ENCODE data around the gene USP30.

Gene USP30

DNA sequence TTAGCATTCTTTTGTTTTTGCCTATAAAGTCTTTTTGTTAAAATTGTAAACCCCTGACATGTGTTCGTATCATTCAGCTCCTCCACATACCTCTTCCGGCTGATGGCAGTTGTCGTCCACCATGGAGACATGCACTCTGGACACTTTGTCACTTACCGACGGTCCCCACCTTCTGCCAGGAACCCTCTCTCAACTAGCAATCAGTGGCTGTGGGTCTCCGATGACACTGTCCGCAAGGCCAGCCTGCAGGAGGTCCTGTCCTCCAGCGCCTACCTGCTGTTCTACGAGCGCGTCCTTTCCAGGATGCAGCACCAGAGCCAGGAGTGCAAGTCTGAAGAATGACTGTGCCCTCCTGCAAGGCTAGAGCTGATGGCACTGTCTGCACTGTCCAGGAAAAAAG, 33.2 kb downstream of the USP30 start:
- H3K4me1 ChIP-seq (ENCODE audit: insufficient read depth, low read length) = no peaks in the 10 kb centered on the region
- no peak overlapping the region for H3K27ac ChIP-seq (ENCODE audit: low read length)
- H3K4me3 ChIP-seq (ENCODE audit: low read length) = no peak overlapping the region
- H3K27me3 ChIP-seq (ENCODE audit: insufficient read depth, low read length) = no peaks in the 10 kb centered on the region
- H3K9ac ChIP-seq (ENCODE audit: low read depth, low read length) = no peak overlapping the region
- no peaks in the 10 kb centered on the region for H3K9me3 ChIP-seq (ENCODE audit: insufficient read depth, low read depth, low read length)
- H3K36me3 ChIP-seq (ENCODE audit: insufficient read depth, low read depth, low read length) = peaks cover 51% of the 10 kb centered on the region

DNA sequence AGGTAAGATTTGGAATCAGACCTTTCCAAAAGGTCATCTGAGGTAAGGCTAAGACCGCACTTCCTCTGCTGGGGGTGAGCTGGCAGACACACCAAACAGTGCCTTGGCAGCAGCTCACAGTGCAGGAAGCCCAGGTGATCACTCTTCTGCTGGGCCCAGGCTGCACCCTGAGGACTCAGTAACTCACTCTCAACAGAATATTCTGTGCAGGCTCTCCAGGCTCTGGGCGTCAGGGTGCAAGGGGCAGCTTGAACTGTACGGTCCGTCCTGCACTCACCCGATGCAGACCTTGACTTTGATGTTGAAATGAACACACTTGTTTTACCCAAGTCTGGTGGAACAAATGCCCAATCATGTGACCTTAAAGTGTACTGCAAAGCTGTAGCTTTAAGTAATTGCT, 34.9 kb downstream of the USP30 start:
- Histone ChIP-seq H3K4me3 (ENCODE audit: low read length) (no peak overlapping the region), H3K27me3 (ENCODE audit: insufficient read depth, low read length) (no peaks in the 10 kb centered on the region), H3K9ac (ENCODE audit: low read depth, low read length) (no peak overlapping the region), H3K9me3 (ENCODE audit: insufficient read depth, low read depth, low read length) (no peaks in the 10 kb centered on the region), H3K4me1 (ENCODE audit: insufficient read depth, low read length) (no peaks in the 10 kb centered on the region), H3K36me3 (ENCODE audit: insufficient read depth, low read depth, low read length) (peaks cover 53% of the 10 kb centered on the region), H3K27ac (ENCODE audit: low read length) (no peak overlapping the region)

DNA sequence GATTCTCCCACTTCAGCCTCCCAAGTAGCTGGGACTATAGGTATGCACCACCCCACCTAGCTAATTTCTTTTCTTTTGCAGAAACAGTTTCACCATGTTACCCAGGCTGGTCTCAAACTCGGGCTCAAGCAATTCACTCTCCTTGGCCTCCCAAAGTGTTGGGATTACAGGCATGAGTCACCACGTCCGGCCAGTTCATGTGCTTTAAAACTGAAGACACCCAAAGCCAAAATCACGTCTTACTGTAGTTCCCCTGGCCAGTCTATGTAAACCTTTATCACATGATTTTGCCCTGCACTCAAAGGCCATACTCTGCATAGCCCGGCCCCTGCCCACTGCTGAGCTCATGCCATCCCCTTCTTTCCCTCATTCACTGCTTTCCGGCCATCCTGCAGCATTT, 36.4 kb downstream of the USP30 start:
- H3K9ac ChIP-seq (ENCODE audit: low read depth, low read length) = no peak overlapping the region
- H3K9me3 ChIP-seq (ENCODE audit: insufficient read depth, low read depth, low read length) = no peaks in the 10 kb centered on the region
- peaks cover 3% of the 10 kb centered on the region; the same call in 1 of the 2 replicates for H3K4me1 ChIP-seq (ENCODE audit: insufficient read depth, low read length)
- no peak overlapping the region for H3K27ac ChIP-seq (ENCODE audit: low read length)
- peaks cover 8% of the 10 kb centered on the region; the same call in 1 of the 2 replicates for H3K27me3 ChIP-seq (ENCODE audit: insufficient read depth, low read length)
- peaks cover 53% of the 10 kb centered on the region for H3K36me3 ChIP-seq (ENCODE audit: insufficient read depth, low read depth, low read length)
- H3K4me3 ChIP-seq (ENCODE audit: low read length) = no peak overlapping the region

DNA sequence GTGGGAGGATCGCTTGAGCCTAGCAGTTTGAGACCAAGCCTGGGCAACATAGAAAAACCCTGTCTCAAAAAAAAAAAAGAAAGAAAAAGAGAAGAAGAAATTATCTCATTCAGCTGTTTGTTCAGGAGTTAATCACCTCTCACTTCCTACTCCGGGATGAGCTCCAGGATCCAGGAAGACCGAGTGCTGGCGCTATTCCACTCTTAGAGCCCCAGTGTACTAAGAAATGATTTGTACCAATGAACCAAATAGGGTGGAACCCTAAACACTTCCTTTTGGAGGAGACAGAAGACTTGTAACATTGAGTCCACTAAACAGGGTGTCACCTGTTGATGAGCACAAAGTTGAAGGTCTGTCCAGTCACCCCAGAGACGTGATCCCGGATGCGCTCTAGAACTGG, 37.3 kb downstream of the USP30 start:
- H3K27me3 ChIP-seq (ENCODE audit: insufficient read depth, low read length) = peaks cover 8% of the 10 kb centered on the region; the same call in 1 of the 2 replicates
- peaks cover 53% of the 10 kb centered on the region for H3K36me3 ChIP-seq (ENCODE audit: insufficient read depth, low read depth, low read length)
- H3K9ac ChIP-seq (ENCODE audit: low read depth, low read length) = no peak overlapping the region
- no peak overlapping the region for H3K27ac ChIP-seq (ENCODE audit: low read length)
- H3K9me3 ChIP-seq (ENCODE audit: insufficient read depth, low read depth, low read length) = no peaks in the 10 kb centered on the region
- no peak overlapping the region for H3K4me3 ChIP-seq (ENCODE audit: low read length)
- peaks cover 3% of the 10 kb centered on the region; the same call in 1 of the 2 replicates for H3K4me1 ChIP-seq (ENCODE audit: insufficient read depth, low read length)

DNA sequence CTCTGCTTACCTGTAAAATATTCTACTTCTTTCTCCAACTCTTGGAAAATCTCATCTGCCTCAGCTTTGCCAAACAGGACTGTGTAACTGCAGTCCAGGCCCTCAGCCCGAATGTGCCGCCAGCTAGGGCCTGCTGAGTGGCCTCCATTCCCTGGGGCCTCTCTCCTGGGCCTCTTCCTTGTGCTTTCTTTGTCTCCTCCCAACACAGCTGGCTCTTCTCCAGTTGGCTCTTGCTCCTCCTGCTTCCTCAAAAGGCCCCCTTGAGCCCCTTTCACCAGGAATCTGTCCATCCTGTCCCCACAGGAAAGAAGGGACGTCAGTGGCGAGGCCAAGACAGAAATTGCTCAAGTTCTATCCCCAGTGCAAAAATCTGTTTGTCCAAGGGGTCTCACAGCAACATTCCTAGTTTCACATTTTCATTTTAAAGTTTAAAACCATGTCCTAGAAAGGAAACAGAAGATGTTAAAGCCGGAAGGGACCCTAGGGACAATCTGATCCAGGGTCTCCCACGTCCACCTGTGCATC, 40.2 kb downstream of the USP30 start:
- peaks cover 3% of the 10 kb centered on the region; the same call in 1 of the 2 replicates for H3K4me1 ChIP-seq (ENCODE audit: insufficient read depth, low read length)
- peaks cover 8% of the 10 kb centered on the region; the same call in 1 of the 2 replicates for H3K27me3 ChIP-seq (ENCODE audit: insufficient read depth, low read length)
- peaks cover 39% of the 10 kb centered on the region for H3K36me3 ChIP-seq (ENCODE audit: insufficient read depth, low read depth, low read length)
- peak overlapping the region; percentile 71 for H3K4me3 ChIP-seq (ENCODE audit: low read length)
- no peak overlapping the region for H3K27ac ChIP-seq (ENCODE audit: low read length)
- H3K9me3 ChIP-seq (ENCODE audit: insufficient read depth, low read depth, low read length) = no peaks in the 10 kb centered on the region
- H3K9ac ChIP-seq (ENCODE audit: low read depth, low read length) = peak overlapping the region; percentile 69; the same call in 1 of the 2 replicates

DNA sequence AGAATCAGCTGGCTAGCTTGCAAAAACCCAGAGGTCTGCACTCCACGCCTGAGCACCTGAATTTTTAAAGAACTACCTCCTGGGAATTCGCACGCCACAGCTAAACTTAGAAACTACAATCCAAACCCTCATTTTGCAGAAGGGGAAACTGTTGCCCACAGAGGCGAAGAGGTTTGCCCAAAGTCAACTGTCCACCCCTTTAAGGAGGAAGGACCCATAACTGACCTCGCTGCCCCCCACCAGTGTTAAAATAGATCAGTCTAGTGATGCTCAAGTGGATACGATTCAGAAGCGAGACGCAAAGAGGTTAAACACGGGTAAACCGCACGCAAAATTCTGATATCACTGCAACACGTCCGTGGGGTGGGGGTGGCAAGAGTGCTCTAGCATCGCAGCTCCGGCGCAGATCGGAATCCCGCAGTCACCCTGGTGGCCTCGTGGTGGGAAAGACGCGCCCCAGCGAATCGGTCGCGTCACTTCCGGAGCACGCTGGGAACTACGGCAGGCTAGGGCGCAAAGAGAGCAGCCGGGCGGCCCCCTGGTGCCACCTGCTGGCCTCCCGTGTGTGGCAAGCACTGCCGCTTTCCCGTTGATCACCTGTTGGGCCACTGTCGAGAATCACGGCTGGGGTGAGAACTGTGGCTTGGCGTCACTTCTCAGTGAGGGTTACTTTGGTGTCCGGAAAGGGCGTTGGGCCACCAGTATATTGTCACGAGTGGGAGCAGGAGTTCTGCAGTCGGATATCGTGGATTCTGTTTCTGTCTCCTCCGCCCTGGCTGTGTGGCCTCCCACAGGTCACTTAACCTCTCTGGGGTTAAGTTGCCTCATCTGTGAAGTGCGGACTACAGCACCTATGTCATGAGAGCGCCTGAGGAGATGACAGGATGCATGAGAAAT, 40.9 kb downstream of the USP30 start, which contains the start of gene ALKBH2:
ALKBH2 (minus strand) TSS at position 451 of the 897 bp plus-strand sequence. CDS start 686 bp downstream, outside the sequence.
- H3K9me3 ChIP-seq (ENCODE audit: insufficient read depth, low read depth, low read length) = no peaks in the 10 kb centered on the region
- H3K4me3 ChIP-seq (ENCODE audit: low read length) = peak within 1 kb of the TSS; percentile 71
- H3K27me3 ChIP-seq (ENCODE audit: insufficient read depth, low read length) = peaks cover 8% of the 10 kb centered on the region; the same call in 1 of the 2 replicates
- peaks cover 33% of the 10 kb centered on the region for H3K36me3 ChIP-seq (ENCODE audit: insufficient read depth, low read depth, low read length)
- H3K27ac ChIP-seq (ENCODE audit: low read length) = peak within 1 kb of the TSS; percentile 32
- H3K9ac ChIP-seq (ENCODE audit: low read depth, low read length) = peak within 1 kb of the TSS; percentile 69; the same call in 1 of the 2 replicates
- H3K4me1 ChIP-seq (ENCODE audit: insufficient read depth, low read length) = peaks cover 3% of the 10 kb centered on the region; the same call in 1 of the 2 replicates

DNA sequence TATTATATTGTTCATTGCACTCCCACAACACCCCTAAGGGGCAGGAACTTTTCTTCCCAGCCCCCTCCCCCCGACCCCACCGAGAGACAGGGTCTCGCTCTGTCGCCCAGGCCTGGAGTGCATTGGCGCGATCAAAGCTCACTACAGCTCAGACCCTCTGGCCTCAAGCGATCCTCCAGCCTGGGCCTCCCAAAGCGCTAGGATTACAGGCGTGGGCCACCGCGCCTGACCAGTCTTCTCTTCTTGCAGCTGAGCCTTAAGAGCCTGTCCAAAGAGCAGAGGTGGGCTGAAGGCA, 44.7 kb downstream of the USP30 start:
- Histone ChIP-seq H3K4me3 (ENCODE audit: low read length) (peak overlapping the region; percentile 95; the same call in 1 of the 2 replicates), H3K9me3 (ENCODE audit: insufficient read depth, low read depth, low read length) (no peaks in the 10 kb centered on the region), H3K27me3 (ENCODE audit: insufficient read depth, low read length) (peaks cover 8% of the 10 kb centered on the region; the same call in 1 of the 2 replicates), H3K9ac (ENCODE audit: low read depth, low read length) (peak overlapping the region; percentile 96; the same call in 1 of the 2 replicates), H3K36me3 (ENCODE audit: insufficient read depth, low read depth, low read length) (peaks cover 36% of the 10 kb centered on the region), H3K4me1 (ENCODE audit: insufficient read depth, low read length) (peaks cover 7% of the 10 kb centered on the region; the same call in 1 of the 2 replicates), H3K27ac (ENCODE audit: low read length) (peak overlapping the region; percentile 5)

DNA sequence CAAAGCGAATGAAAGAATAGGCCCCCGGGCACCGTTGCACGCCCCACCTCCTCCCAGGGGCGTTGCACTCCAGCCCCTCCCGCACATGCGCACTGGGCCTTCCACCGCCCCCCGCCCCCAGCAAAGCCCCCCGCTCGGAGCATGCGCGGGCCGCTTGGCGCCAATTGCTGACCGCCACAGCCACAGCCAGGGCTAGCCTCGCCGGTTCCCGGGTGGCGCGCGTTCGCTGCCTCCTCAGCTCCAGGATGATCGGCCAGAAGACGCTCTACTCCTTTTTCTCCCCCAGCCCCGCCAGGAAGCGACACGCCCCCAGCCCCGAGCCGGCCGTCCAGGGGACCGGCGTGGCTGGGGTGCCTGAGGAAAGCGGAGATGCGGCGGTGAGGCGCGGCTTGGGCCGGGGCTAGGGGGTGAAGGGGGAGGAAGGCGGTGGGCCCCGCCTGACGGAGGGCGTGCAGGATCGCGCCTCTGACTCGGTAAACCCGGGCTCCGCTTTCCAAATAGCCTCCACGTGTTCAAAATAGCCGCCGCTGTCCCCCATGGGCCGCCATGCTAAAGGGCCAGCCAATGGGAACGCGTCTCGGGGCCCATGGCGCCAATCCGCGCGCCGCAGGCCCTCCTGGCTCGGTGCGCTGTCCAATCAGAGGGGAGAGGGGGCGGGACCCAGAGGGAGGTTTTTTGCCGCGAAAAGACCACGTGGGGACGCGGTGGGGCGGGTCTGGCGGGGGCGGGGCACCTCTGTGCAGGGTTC, 45.2 kb downstream of the USP30 start, which contains the start of gene UNG:
UNG (plus strand) TSS at position 163 of the 748 bp plus-strand sequence; CDS start at position 246, 83 bp downstream.
- H3K4me1 ChIP-seq (ENCODE audit: insufficient read depth, low read length) = peaks cover 7% of the 10 kb centered on the region; the same call in 1 of the 2 replicates
- peaks cover 41% of the 10 kb centered on the region for H3K36me3 ChIP-seq (ENCODE audit: insufficient read depth, low read depth, low read length)
- peak within 1 kb of the TSS; percentile 92 for H3K27ac ChIP-seq (ENCODE audit: low read length)
- H3K4me3 ChIP-seq (ENCODE audit: low read length) = peak within 1 kb of the TSS; percentile 95
- peak within 1 kb of the TSS; percentile 96 for H3K9ac ChIP-seq (ENCODE audit: low read depth, low read length)
- H3K9me3 ChIP-seq (ENCODE audit: insufficient read depth, low read depth, low read length) = no peaks in the 10 kb centered on the region
- peaks cover 6% of the 10 kb centered on the region; the same call in 1 of the 2 replicates for H3K27me3 ChIP-seq (ENCODE audit: insufficient read depth, low read length)

DNA sequence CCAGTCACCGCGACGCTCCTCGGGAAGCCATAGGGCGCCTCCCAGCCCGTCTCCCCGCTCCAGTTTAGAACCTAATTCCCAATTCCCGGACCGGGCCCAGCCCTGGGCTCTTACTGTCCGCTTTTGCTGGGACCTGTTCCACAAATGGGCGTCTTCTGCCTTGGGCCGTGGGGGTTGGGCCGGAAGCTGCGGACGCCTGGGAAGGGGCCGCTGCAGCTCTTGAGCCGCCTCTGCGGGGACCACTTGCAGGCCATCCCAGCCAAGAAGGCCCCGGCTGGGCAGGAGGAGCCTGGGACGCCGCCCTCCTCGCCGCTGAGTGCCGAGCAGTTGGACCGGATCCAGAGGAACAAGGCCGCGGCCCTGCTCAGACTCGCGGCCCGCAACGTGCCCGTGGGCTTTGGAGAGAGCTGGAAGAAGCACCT, 45.8 kb downstream of the USP30 start:
- Histone ChIP-seq H3K36me3 (ENCODE audit: insufficient read depth, low read depth, low read length) (peaks cover 47% of the 10 kb centered on the region), H3K27me3 (ENCODE audit: insufficient read depth, low read length) (peaks cover under 1% of the 10 kb centered on the region; the same call in 1 of the 2 replicates), H3K9me3 (ENCODE audit: insufficient read depth, low read depth, low read length) (no peaks in the 10 kb centered on the region), H3K27ac (ENCODE audit: low read length) (no peak overlapping the region), H3K4me1 (ENCODE audit: insufficient read depth, low read length) (peaks cover 5% of the 10 kb centered on the region; the same call in 1 of the 2 replicates), H3K9ac (ENCODE audit: low read depth, low read length) (peak overlapping the region; percentile 93), H3K4me3 (ENCODE audit: low read length) (peak overlapping the region; percentile 95)

DNA sequence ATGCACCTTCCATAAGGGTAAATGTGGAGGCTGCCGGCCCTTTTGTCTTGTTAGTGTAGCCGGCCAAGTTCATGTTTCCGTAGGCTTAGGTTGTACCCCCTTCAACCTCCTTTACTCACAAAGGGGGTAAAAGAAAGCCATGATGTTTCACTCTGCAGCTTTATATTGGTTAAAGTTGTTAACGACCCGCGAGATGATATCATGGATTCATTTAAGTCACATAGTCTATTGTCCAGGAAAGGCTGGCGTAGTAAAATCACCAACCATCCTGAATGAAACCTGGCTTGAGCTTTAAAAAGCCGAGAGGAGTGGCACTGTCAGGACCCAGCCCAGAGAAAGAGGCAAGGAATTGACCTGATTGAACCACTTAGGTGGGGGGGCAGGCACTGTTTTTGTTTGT, 46.3 kb downstream of the USP30 start:
- no peaks in the 10 kb centered on the region for H3K9me3 ChIP-seq (ENCODE audit: insufficient read depth, low read depth, low read length)
- peak overlapping the region; percentile 95 for H3K4me3 ChIP-seq (ENCODE audit: low read length)
- H3K4me1 ChIP-seq (ENCODE audit: insufficient read depth, low read length) = peaks cover 5% of the 10 kb centered on the region; the same call in 1 of the 2 replicates
- H3K27ac ChIP-seq (ENCODE audit: low read length) = no peak overlapping the region
- no peaks in the 10 kb centered on the region for H3K27me3 ChIP-seq (ENCODE audit: insufficient read depth, low read length)
- H3K9ac ChIP-seq (ENCODE audit: low read depth, low read length) = peak overlapping the region; percentile 93
- H3K36me3 ChIP-seq (ENCODE audit: insufficient read depth, low read depth, low read length) = peaks cover 52% of the 10 kb centered on the region

DNA sequence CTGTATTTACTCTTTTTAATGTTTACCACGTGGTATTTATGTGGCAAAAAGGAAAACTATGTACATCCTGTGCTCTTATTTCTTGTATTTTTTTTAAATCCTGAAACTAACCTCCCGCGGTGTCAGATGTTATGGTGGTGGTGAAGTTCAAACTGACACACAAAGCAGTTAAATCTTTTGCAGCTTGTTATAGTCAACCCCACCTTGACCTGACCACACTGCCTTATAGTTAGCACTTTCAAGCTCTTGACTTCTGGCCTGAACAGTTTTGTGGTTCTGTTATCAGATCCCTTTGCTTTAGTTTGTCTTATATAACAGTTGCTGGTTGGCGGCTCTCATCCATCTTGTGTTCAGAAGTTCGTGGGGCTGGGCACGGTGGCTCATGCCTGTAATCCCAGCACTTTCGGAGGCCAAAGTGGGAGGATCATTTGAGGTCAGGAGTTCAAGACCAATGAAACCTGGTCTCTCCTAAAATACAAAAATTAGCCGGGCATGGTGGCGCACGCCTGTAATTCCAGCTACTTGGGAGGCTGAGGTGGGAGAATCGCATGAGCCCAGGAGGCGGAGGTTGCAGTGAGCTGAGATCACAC, 47.1 kb downstream of the USP30 start:
- Histone ChIP-seq H3K27me3 (ENCODE audit: insufficient read depth, low read length) (no peaks in the 10 kb centered on the region), H3K27ac (ENCODE audit: low read length) (no peak overlapping the region), H3K4me1 (ENCODE audit: insufficient read depth, low read length) (peaks cover 5% of the 10 kb centered on the region; the same call in 1 of the 2 replicates), H3K4me3 (ENCODE audit: low read length) (peak overlapping the region; percentile 95), H3K36me3 (ENCODE audit: insufficient read depth, low read depth, low read length) (peaks cover 61% of the 10 kb centered on the region), H3K9ac (ENCODE audit: low read depth, low read length) (peak overlapping the region; percentile 93; the same call in 1 of the 2 replicates), H3K9me3 (ENCODE audit: insufficient read depth, low read depth, low read length) (no peaks in the 10 kb centered on the region)

All from iPS-20b (cell line).